Fibroblast of skin of left quadriceps (primary cell): ENCODE data around the gene SUSD4.
"Not testable (repeated sequence)": the region's sequence is repeated elsewhere in the genome, so short reads cannot be mapped to it uniquely, and the experiment has no call there.

ENCODE experiments used
- DNase-seq, 2 experiments: peaks; one replicate each; pipeline ENCODE4 v3.0.0-alpha.2; 2013; ENCODE audit warnings: low read depth in 2 of 2

The SUSD4 gene

DNA sequence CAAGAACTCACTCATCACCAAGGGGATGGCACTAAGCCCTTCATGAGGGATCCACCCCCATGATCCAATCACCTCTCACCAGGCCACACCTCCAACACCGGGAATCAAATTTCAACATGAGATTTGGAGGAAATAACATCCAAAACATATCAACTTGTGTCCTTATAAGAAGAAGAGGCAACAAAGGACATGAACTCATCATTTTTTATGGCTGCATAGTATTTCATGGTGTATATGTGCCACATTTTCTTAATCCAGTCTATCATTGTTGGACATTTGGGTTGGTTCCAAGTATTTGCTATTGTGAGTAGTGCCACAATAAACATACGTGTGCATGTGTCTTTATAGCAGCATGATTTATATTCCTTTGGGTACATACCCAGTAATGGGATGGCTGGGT, 112.6 kb downstream of the SUSD4 start:
- not testable (repeated sequence) for DNase-seq

DNA sequence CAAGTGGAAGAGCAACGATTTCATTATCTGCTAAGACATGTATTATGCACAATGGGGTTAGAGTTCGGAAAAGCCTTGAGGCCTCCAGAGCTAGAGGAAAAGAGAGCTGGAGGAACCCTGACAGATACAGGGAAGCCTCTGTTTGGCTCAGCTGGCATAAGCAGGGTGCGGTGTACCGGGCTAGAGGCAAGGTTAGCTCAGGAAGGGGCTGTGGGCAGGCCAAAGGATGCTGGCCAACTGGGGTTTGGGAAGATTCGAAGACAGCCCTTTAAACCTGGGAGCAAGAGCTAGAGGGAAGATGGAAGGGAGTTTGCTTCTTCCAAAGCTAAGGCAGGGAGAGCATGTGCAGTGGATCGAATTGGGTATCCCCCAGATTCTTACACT, 113.4 kb downstream of the SUSD4 start:
- DNase-seq = no peak

DNA sequence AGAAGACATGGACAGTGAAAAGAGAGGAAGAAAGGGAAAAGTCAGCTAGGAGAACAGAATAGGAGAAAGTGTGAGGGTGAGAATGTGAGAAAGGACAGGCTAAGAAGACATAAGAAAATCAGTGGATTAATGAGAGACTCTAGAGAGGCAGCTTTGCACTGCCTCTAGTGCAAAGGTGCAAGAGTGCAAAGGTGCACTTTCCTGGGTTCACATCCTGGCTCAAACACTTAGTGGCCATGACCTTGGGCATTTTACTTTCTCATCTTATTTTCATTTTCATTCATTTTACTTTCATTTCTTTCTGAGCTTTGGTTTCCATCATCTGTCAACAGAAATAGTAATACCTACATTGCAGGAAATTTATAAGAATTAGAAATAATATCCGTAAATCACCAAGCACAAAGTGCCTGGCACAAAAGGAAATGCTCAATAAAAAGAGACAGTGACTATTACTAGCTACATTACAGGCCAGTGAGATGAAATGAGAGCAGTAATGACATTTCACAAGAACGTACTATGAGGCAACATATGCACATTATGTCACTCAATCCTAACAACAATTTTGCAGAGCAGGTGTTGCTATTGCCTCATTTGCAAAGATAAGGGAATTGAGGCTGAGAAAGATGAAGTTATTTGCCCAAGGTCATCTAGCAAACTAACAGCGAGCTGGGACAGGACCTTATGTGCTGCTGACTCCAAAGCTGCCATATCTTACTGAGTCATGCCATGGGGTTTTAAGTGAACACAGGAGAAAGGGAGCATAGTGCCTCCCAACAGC, 113.9 kb downstream of the SUSD4 start:
- no peak for DNase-seq

DNA sequence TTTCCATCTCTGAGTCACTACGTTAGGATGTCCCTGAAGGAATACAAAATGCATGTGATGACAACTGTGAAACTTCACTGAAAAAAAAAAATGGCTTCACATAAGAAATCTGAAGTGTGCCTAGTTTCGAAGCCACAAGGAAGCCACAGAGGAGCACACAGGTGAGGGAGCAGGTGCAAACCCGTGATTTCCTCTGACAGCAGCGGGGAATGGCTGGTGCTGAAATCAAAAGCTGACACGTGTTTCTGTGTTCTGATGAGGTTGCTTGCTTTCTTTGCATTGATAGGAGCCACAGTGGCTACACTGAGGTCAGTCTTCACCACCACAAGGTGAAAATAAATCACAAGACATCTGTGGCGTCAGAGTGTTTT, 115.2 kb downstream of the SUSD4 start:
- no peak for DNase-seq

DNA sequence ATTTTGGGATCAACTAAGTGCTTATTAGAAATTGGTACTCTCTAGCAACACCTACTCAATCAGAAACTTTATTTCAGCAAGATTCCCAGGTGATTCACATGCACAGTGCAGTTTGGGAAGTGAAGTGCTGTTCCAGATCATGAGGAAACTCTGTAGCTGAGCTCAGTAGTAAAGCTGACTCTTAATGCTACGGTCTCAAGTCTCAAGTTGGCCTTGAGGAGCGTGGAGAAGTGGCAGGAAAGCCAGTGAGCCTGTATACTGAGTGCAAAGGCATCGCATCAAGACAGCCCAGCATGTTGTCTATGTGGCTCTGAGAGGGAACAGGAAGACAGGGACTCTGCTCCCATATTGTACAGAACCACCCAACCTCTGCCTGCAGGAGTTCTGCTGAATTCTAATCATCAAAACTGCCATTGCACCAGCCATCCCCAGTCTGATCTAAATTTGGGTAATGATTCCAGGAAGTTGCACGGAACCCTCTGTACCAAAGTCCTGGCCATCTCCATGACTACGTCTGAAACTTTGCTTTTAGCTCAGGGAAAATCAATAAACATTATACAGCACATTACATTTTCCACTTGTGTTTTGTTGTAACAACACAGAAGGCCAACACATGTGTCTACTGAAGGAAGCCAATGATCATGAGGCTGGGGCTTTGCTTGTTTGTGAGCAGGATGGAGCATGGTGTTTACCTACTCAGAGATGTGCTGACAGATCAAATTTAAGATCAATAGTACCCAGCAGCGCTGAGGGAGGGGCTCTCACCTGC, 115.8 kb downstream of the SUSD4 start:
- DNase-seq = no peak

DNA sequence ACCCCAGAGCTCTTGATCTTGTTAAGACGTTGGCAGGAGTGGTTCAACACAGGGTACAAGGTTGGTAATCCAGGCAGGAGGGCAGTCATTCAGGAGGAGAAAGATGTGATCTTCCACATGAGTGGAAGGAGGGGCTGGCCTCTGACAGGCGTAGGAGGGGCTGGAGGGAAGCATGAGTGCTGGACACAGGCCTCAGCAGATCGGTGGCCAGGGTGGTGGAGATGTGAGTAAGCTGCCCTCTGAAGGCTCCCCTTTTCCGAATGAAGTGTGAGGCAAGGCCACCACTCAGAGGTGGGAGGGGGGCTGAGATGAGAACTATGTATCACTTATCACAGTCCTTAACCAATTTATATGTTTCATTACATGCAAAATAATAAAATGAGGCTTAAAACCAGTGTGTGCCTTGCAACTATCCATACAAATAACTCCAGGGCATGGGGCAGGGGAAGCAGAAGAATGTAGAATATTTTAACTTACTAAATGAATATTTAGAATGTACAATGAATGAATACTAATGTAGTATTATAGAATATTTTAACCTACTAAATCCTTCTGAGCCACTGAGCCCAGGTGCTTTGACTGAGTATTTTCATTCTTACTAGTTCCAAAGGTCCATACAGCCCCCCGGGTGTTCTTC, 117.4 kb downstream of the SUSD4 start:
- no peak for DNase-seq

DNA sequence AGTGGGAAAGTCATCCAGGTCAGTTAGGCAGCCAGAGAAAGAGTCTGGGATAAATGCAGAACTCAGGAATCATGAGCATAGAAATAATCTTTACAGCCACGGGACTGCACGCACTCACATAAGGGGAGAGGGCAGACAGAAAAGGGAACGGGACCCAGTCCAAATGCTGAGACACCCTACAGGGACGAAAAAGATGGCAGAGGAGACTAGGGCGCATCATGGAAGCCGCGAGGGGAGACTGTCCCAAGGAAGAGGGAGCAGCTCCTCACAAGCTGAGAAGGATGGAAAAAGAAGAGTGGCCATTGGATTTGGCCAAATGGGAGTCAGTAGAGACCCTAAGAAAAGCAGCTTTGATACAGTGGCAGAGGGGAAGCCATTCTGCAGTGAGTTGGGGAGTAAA, 118.0 kb downstream of the SUSD4 start:
- no peak for DNase-seq

DNA sequence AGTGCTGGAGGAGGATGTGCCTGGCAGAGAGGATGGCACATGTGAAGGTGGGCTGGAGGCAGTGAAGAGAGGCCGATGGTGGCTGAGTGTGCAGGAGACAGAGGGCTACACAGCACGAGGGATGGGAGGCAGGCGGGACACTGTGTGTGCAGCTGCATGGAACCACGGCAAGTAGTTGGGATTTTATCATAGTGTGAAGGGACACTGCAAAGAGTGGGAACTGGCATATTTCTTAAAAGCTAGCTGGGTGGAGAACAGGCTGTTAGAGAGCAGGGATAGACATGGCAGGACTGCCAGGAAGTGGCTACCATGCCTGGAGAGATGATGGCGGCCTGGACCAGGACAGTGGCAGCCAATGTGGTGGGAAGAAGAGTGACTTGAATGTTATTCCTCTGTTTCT, 118.6 kb downstream of the SUSD4 start:
- no peak for DNase-seq

DNA sequence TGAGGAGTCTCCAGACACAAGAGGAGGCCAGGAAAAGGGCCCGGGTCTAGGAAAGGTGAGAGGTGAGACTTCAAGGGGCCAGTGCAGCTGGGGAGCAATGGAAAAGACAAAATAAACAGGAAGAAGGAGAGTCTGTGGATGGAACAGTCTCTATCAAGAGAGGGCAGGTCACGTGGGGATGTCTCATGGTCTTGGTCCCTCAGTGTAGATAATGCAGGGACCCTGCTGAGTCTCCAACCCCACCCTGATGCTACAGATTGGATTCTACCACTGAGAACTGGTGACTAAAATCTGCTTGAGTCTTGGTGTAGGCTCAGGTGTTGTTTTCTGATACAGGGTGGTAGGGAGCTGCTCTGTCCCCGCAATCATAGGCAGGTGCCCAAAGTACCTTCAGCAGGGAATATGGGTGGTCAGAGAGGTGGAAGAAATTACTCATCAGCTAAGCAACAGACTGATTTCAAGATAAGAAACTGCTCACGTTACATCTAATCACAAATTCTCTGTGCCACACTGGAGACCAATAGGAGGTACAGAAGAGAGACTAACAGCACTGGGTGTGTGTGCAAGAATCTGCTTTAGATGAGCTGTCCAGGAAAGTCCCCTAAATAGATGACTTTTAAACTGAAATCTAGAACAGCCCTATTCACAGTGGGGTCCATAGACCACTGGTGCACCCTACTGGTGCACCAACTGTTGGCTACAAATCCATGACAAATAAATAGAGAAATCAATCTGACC, 119.4 kb downstream of the SUSD4 start:
- DNase-seq = no peak

DNA sequence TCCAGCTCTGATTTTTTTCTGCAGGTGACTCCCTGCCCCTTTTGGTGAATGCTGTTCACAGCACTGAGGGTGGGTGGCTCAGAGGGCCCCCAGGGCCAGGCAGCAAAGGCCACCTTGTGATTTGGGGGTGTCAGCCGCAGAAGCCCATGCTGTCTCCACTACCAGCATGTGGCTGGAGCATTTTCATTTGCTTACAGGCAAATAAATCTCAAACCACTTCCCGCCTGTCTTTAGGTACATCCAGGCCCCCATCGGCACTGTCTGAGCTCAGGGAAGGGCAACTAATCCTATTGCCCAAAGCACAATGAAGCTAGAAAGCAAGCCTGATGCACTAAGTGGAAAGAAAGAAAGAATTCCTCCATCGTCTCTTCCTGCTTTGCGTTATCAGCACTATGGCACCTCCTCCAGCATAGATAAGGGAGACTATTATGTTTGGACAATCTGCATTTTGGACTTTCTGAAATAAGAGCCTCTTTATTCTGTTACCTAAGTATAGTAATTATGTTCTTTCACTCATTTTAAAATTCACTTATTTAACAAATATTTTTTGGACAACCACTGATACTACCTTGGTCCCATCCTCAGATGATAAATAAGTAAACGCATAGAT, 120.4 kb downstream of the SUSD4 start:
- no peak for DNase-seq

DNA sequence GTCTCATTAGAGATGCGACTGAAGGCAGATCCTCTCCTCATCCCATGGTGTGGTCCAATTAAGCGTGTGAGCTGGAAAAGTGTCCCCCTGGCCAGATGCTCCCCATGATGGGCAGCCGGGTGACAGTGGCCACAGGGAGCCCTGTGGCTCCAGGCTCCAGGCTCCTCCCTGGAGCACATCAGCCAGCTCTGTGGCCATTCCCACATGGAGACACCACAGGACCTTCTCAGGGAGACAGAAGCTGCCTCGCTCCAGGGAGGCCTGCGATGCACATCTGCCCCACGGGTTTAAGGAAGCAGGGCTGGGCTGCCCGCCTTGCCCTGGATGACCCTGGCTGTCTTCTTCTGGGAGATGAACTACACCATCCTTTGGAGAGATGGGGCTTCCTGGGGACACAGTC, 121.0 kb downstream of the SUSD4 start:
- DNase-seq = no peak

DNA sequence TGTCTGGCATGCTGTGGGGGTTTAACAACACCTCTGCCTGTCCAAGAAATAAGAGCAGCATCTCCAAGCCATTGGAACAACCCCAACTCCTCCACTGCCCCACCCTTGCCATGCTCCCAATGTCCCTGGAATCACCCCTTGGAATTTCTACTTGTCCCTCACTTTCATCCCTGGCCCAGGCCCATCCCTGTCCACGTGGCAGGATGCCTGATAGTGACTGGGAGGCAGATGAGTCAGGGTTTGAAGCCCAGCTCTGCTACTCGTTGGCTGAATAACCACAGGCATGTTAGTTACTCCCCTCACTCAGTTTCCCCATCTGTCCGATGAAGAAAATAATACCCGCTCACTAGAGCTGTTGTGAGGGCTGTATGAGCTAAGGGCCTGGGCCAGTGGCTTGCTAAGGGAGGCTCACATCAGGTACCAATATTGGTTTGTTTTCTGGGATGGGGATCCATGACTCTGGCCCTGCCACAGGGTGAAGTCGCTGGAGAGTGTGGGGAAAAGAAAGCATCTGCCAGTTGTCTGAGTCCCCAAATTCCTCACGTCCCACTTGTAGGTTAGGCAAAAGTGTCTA, 121.5 kb downstream of the SUSD4 start:
- DNase-seq = no peak

DNA sequence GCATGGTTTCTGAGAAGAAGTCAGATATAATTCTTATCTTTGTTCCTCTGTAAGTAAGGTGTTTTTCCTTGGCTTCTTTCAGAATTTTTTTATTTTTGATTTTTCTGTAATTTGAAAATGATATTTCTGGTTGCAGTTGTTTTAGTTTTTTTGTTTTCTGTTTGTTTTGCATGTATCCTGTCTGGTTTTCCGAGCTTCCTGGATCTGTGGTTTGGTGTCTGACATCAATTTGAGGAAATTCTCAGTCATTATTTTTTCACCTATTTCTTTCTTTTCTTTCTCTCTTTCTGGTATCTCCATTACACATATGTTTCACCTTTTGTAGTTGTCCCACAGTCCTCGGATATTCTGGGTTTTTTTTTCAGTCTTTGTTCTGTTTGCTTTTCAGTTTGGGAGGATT, 123.9 kb downstream of the SUSD4 start:
- DNase-seq = no peak

DNA sequence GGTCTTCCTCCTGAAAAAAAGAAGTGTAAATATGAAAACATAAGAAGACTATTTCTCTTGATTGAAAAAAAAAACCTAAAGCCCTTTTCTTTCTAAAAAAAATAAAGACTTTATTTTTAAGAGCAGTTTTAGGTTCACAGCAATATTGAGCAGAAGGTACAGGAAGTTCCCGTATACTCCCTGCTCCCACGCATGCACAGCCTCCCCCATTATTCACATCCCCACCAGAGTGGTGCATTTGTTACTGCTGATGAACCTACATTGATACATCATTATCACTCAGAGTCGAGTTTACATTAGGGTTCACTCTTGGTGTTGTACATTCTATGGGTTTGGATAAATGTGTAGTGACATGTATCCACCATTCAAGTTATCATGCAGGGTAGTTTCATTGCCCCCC, 128.9 kb downstream of the SUSD4 start:
- DNase-seq = no peak

DNA sequence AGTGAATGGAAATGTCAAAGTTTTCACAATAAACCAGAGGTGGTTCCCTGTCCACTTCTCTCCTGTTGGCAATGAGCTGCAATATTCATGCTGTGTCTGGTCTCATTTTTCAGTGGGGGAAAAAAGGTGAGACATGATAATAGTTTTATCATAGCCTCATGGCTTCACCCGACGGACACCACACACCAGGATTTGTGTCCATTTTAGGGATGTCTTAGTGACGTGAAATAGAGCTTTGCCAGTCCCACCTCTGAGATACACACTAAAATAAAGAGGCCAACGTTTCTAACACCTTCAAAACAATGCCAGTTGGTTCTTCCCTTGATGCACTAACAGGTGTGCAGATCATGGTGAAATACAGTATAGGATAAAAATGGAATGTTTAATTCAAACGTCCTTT, 129.4 kb downstream of the SUSD4 start:
- no peak for DNase-seq

DNA sequence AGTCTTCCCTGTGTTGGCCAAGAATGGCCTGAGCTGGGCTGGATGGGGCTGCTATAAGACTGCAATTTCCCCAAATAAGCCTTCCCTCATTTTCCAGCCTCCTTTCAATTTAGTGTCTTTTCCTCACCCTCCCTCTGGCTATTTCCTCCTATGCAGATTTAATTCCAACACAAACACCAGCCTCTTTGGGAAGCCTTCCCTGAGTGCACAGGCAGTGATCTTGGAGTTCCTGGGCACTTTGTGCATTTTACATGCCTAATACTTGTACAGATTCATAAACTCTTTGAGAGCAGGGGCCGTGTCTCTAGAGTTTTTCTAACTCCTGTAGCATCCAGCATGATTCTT, 129.8 kb downstream of the SUSD4 start:
- no peak for DNase-seq

DNA sequence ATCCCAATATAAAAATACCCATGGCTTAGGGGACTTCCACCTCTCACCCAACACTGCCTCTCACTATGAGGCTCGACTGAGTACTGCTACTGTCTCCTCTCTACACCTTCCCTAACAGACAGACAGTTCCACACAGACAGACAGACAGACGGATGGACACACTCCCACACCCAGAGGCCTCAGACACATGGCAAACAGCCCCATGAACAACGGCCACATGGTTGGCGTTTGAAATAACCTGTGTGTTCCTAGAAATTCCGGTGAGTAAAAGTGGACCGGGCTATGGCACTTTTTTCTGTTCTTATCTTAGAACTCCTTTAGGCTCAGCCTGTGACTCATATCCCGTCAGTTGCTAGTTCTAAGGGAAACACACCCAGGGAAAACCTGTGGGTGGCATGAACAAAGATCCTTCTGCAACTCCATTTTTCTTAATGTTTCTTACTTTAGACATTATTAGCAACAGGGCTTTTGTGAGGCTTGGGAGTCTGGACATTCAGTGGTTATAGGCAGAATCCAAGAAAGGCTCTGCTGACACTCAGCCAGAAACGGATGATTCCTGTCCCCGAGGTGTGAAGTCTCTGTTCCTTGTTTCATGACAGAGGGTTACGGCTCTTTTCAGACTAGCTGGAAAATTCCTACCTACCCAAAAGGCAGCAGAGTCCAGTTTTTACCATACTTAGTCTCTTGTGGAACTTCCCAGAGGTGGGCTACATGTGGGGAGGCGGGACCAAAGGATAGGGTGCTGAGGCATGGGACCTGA, 130.4 kb downstream of the SUSD4 start:
- DNase-seq = peak; percentile 29 to 38

DNA sequence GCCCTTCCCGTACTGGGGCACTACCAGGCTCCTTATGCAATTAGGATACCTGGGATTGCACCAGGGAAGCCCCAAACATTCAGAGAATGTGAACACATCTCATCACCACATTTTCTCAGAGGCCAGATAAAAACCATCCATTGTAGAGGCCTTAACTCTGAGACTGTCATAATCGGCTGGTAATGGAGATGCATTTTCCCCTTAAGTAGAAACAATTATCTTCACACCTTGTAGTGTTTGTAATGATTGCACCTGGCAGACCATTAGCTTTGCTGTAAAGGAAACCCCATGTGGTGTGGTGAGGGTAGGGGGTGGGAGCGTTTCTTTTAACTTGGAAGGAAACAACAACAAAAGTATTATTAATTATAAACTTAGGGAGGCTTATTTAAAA, 131.0 kb downstream of the SUSD4 start:
- DNase-seq = no peak

DNA sequence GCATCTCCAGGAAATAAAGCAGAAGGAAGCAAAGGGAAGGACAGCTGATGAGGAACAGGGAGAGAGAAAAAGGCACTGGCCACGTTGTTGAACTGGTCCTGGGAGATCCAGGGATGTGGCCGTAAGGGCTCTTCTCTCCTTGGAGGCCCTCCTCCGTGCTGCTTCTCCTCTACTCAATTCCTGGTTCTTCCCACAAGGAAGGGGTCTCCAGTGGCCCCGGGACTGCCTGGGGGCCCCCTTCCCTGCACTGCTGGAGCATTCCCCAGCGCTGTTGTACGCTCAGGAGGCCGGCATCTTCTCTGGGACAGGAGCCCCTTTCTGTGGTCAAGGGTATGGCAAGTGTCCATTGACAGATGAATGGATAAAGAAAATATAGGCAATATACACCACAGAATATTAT, 132.4 kb downstream of the SUSD4 start:
- no peak for DNase-seq

DNA sequence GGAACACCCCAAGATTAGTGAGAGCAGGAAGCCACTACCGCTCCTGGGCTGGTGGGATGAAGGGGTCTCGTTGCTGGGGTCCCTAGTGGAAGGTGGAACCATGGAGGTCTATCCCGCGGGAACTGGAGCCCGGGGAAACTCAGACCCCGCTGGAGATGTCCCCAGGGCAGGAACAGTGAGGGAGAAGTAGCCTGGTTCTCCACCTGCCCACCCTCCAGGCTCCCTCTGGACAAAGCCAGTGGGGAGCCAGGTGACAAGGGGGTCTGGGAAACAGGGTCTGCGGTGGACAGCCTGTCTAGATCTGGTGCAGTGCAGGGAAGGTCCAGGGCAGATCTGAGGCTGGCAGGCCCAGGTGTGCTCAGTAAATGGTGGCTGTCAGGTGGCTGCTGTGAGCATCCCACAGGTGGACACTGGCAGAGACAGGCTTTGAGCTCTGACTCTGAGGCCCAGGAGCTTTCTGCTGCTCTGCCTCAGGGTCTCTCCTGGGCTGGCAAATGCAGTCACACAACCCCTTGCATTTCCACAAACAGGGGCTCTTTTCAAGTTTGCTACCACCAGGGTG, 132.9 kb downstream of the SUSD4 start:
- no peak for DNase-seq
